GM21367 (cell line): ENCODE data around the gene BFSP2.
"Not testable (repeated sequence)": the region's sequence is repeated elsewhere in the genome, so short reads cannot be mapped to it uniquely, and the experiment has no call there.

Experiments
- ATAC-seq: cut with Tn5 transposase; IDR thresholded peaks from one replicate; pipeline ENCODE4 v1.9.1; 2021; ENCODE audit not compliant: unreplicated experiment

The BFSP2 gene

GRCh38 chr3:133512416-133513089 is 112.7 kb downstream of the BFSP2 start:
- ATAC-seq, result no peak

GRCh38 chr3:133514418-133514817 is 114.6 kb downstream of the BFSP2 start:
- ATAC-seq, result no peak

GRCh38 chr3:133515127-133515526 is 115.3 kb downstream of the BFSP2 start:
- no peak for ATAC-seq

- no peak for ATAC-seq
These were observed 120.4 kb downstream of the BFSP2 start for GRCh38 chr3:133520286-133520685.

GRCh38 chr3:133520938-133521337 is 121.1 kb downstream of the BFSP2 start:
- not testable (repeated sequence) for ATAC-seq

- ATAC-seq, result no peak
These were observed 122.1 kb downstream of the BFSP2 start for GRCh38 chr3:133521946-133522345.

GRCh38 chr3:133523758-133524157 is 123.9 kb downstream of the BFSP2 start:
- not testable (repeated sequence) for ATAC-seq
